GM13976 (cell line): ENCODE measurements around the gene NDRG2.

Experiments used
- DNase-seq: peaks from one replicate; pipeline ENCODE4 v3.0.0; 2012; ENCODE audit warnings: low spot score
- in situ Hi-C: fragments of 300-500 bp; cut with MboI; formaldehyde crosslinking; loops from one replicate; pipeline ENCODE4 v1.12.0; 2022; ENCODE audit warnings: low sequenced_read_pairs, mixed read lengths, inconsistent platforms; ENCODE audit not compliant: unreplicated experiment
- TF ChIP-seq, protein P1 (sequence below): IDR thresholded peaks from 2 replicates; pipeline ENCODE4 v1.5.1; 2012; ENCODE audit warnings: borderline replicate concordance, mild to moderate bottlenecking; ENCODE audit not compliant: insufficient read depth; ENCODE audit errors: extremely low read depth, missing control alignments, control extremely low read depth

Gene NDRG2

GRCh38 chr14:21060614-21061346 is 35.9 kb upstream of the NDRG2 start:
- in situ Hi-C loops, result no loop called here
- DNase-seq, result no peak
- TF ChIP-seq, protein P1, sequence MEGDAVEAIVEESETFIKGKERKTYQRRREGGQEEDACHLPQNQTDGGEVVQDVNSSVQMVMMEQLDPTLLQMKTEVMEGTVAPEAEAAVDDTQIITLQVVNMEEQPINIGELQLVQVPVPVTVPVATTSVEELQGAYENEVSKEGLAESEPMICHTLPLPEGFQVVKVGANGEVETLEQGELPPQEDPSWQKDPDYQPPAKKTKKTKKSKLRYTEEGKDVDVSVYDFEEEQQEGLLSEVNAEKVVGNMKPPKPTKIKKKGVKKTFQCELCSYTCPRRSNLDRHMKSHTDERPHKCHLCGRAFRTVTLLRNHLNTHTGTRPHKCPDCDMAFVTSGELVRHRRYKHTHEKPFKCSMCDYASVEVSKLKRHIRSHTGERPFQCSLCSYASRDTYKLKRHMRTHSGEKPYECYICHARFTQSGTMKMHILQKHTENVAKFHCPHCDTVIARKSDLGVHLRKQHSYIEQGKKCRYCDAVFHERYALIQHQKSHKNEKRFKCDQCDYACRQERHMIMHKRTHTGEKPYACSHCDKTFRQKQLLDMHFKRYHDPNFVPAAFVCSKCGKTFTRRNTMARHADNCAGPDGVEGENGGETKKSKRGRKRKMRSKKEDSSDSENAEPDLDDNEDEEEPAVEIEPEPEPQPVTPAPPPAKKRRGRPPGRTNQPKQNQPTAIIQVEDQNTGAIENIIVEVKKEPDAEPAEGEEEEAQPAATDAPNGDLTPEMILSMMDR, result no peak

DNA sequence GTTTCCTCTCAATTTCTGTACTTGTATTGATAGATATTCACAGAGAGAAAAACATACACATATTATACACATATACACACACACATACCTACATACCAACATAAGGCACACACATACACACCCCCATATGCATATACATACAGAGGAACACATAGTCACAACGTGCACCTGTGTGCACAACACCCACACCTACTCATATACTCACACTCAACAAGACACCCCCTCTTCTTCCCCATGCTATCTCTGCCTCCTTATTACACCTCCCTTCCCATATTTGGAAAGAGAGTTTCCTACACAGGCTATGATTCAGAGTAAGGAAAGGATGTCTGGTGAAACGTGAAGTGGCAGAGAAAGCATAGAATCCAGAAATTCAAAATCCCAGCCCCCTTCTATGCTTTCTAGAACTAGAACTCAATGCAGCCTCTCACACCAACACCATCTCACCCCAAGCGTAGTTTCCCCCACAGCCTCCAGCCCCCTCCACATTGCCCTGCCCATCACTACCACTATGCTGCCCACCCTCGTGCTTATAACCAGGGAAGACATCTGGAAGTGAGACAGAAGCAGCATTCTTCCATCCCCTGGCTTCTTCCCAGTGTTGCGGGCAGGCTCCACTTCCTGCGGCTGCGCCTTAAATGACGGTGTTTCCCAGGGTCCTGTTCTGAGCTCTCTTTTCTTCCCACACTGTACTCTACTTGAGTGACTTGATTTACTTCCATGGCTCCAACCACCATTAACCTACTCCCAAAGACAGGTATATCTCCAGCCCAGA is 35.2 kb upstream of the NDRG2 start:
- in situ Hi-C loops, result no loop called here
- no peak for DNase-seq
- TF ChIP-seq, protein P1, result no peak

GRCh38 chr14:21058903-21059302 is 34.0 kb upstream of the NDRG2 start:
- TF ChIP-seq, protein P1, result no peak
- DNase-seq, result no peak
- in situ Hi-C loops, result no loop called here

- in situ Hi-C loops, result no loop called here
- TF ChIP-seq, protein P1, result no peak
- DNase-seq, result no peak
Observed at GRCh38 chr14:21057803-21058675, 33.2 kb upstream of the NDRG2 start, which contains the start of gene RNASE8. TSS of gene RNASE8 (plus strand) at chr14:21057822. CDS start at chr14:21057893, 71 bp downstream.

DNA sequence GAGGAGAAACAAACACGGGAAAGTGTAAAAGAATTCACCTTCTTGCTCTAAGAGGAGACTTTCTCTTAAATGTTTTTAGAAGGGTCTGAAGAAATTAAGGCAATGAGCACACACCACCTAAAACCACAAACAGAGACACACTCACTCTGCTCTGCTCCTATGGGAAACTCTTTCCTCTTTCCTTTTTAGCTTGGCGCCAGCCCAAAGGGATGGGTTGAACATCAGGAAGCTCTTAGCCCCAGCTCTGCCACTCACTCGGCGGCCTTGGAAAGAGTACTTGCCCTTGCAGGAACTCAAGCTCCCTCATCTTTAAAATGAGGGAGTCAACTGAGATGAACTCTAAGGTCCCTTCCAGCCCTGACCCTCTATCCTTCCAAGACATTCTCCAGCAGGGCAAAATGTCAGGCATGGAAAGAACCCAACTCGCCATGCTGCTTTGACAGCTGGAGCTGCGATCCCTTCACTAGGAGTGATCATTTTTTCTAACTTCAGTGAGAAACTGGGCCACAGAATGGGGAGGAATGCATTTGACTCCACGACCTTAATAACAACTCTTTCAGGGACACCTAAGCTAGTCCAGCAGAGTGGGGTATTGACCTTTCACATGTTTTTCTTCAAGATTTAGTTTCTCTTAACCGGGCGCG is 31.8 kb upstream of the NDRG2 start:
- no peak for DNase-seq
- TF ChIP-seq, protein P1, result no peak
- in situ Hi-C loops, result no loop called here
